Hematopoietic multipotent progenitor cell treated with erythropoietin and hydrocortisone succinate and interleukin-3 and kit ligand, for 15 days (in vitro differentiated cells): ENCODE results near the gene KLB.
"Not testable (repeated sequence)": the region's sequence is repeated elsewhere in the genome, so short reads cannot be mapped to it uniquely, and the experiment has no call there.

ENCODE experiments used
- DNase-seq: peaks from one replicate; pipeline ENCODE4 v3.0.0-alpha.2; 2015; ENCODE audit warnings: low spot score

Gene KLB

GRCh38 chr4:39426728-39427127 is 20.0 kb downstream of the KLB start:
- DNase-seq, result no peak

- no peak for DNase-seq
These were observed 20.9 kb downstream of the KLB start for GRCh38 chr4:39427520-39428114.

- DNase-seq, result no peak
These were observed 23.0 kb downstream of the KLB start for GRCh38 chr4:39429476-39430334.

- no peak for DNase-seq
These were observed 27.3 kb downstream of the KLB start for GRCh38 chr4:39433878-39434492.

- no peak for DNase-seq
These were observed 29.2 kb downstream of the KLB start for GRCh38 chr4:39435659-39436563.

GRCh38 chr4:39441593-39441992 is 34.9 kb downstream of the KLB start:
- no peak for DNase-seq

GRCh38 chr4:39442998-39443397 is 36.3 kb downstream of the KLB start:
- no peak for DNase-seq

GRCh38 chr4:39446483-39446841 is 39.7 kb downstream of the KLB start:
- DNase-seq, result no peak

GRCh38 chr4:39446842-39447573 is 40.3 kb downstream of the KLB start:
- DNase-seq, result no peak

- DNase-seq, result no peak
These were observed 43.9 kb downstream of the KLB start for GRCh38 chr4:39450618-39451017.

- DNase-seq, result no peak
These were observed 44.8 kb downstream of the KLB start for GRCh38 chr4:39451423-39452023.

- DNase-seq, result no peak
These were observed 45.6 kb downstream of the KLB start for GRCh38 chr4:39452153-39452859.

GRCh38 chr4:39452860-39453587 is 46.3 kb downstream of the KLB start:
- no peak for DNase-seq

- DNase-seq, result no peak
These were observed 47.0 kb downstream of the KLB start for GRCh38 chr4:39453738-39454137.

GRCh38 chr4:39455486-39455885 is 48.8 kb downstream of the KLB start:
- no peak for DNase-seq

GRCh38 chr4:39456946-39457763 is 50.4 kb downstream of the KLB start:
- no peak for DNase-seq

- DNase-seq, result not testable (repeated sequence)
These were observed 51.4 kb downstream of the KLB start for GRCh38 chr4:39458161-39458504.

GRCh38 chr4:39458505-39459300 is 52.0 kb downstream of the KLB start, which contains the start of the genes LIAS and RPL9:
LIAS (plus strand) TSS chr4:39459056; CDS start chr4:39459118, 62 bp downstream.
RPL9 (minus strand) TSS chr4:39458922; CDS start chr4:39458439, 483 bp downstream.
- peak; percentile 98 for DNase-seq
